HEK293T (cell line): ENCODE results near the gene SIPA1L3.

Experiments
- ARNT ChIP-seq: fragments of 450-650 bp; IDR thresholded peaks from 2 replicates; pipeline ENCODE4 v1.6.1; 2017; ENCODE audit warnings: mild to moderate bottlenecking
- ELF4 ChIP-seq: fragments of 450-650 bp; IDR thresholded peaks from 2 replicates; pipeline ENCODE4 v1.6.1; 2017; ENCODE audit warnings: antibody characterized with exemption

DNA sequence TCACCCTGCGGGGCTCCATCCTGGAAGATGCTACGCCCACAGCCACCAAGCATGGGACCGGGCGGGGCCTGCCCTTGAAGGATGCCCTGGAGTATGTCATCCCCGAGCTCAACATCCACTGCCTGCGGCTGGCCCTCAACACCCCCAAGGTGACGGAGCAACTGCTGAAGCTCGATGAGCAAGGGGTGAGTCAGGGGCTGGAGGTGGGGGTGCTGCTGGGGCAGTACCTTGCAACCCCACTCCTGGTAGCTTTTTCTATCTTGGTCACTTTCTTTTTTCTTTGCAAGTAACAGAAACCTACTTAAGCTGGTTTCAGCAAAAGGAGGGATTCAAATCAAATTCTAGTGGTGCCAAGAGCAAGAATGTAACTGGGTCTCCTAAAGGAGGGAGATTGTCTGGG lies 193.0 kb downstream of the SIPA1L3 start:
- TF ChIP-seq ARNT: no peak
- no peak for TF ChIP-seq ELF4
